BLaER1 (cell line): Measurements from ENCODE around the gene DMGDH.

Experiments used
- H3K27ac ChIP-seq: shearing (Covaris generic); formaldehyde crosslinking; 2 replicates; pipeline ENCODE4 v1.8.1; 2022
- H3K27me3 ChIP-seq: shearing (Covaris generic); formaldehyde crosslinking; 2 replicates; pipeline ENCODE4 v1.8.1; 2022
- H3K36me3 ChIP-seq: shearing (Covaris generic); formaldehyde crosslinking; 2 replicates; pipeline ENCODE4 v1.8.1; 2022
- H3K4me1 ChIP-seq: shearing (Covaris generic); formaldehyde crosslinking; 2 replicates; pipeline ENCODE4 v1.8.1; 2022
- H3K4me2 ChIP-seq: shearing (Covaris generic); formaldehyde crosslinking; 2 replicates; pipeline ENCODE4 v1.8.1; 2022
- H3K4me3 ChIP-seq: shearing (Covaris generic); formaldehyde crosslinking; 2 replicates; pipeline ENCODE4 v1.8.1; 2022
- H3K9ac ChIP-seq: shearing (Covaris generic); formaldehyde crosslinking; 2 replicates; pipeline ENCODE4 v1.8.1; 2022
- H3K9me3 ChIP-seq: shearing (Covaris generic); formaldehyde crosslinking; 2 replicates; pipeline ENCODE4 v1.8.1; 2022
- H4K20me1 ChIP-seq: shearing (Covaris generic); formaldehyde crosslinking; 2 replicates; pipeline ENCODE4 v1.8.1; 2022
- Cebpa-rat ChIP-seq: shearing (Covaris generic); IDR thresholded peaks from 2 replicates; pipeline ENCODE4 v1.8.1; 2022

DMGDH gene

GRCh38 chr5:79074641-79075040, 5.2 kb upstream of the DMGDH start:
- Histone ChIP-seq H3K4me3 (no peak overlapping the region), H3K4me2 (no peak overlapping the region), H3K4me1 (no peaks in the 10 kb centered on the region), H3K27me3 (no peaks in the 10 kb centered on the region), H4K20me1 (no peaks in the 10 kb centered on the region), H3K9me3 (peaks cover 12% of the 10 kb centered on the region), H3K27ac (no peak overlapping the region), H3K9ac (no peak overlapping the region), H3K36me3 (no peaks in the 10 kb centered on the region)
- no peak for TF ChIP-seq Cebpa-rat

DNA sequence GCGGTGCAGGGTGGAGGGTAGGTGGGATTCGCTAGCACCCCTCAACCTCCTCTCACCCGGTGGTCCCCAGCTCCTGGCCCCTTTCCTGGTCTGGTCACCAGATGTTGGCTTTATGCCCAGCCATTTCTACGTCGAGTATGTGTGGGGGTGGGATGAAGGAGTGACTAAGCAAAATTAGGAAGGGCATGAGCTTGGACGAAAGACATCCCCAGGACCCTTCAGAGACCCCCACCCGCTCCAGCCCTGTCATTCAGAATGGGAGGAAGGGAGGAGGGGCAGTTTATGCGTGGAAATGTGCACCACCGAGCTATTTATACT, 835 bp upstream of the DMGDH start:
- Histone ChIP-seq H3K27ac (no peak overlapping the region), H3K9ac (no peak overlapping the region), H3K4me3 (no peak overlapping the region)

DNA sequence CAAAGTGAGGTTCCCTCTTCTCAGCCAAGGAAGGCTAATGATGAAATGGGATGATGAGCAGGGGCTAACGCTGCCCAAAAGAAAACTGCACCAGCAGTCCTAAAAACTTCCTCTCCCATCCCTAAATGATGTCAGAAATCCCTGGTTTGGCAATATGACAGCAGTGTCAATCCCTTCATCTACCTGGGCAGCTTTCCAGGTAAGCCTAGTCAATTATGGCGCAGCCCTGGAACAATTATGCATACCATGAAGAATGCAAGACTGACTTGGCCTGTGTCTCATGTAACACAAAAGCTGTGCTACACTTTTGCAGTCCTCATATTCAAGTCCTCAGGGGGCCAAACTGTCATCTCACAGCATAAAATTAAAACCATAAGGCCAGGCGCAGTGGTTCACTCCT, 7.0 kb downstream of the DMGDH start:
- no peak for TF ChIP-seq Cebpa-rat
- no peaks in the 10 kb centered on the region for H3K27me3 ChIP-seq
- H3K27ac ChIP-seq, result no peak overlapping the region
- H3K9ac ChIP-seq, result no peak overlapping the region
- H3K4me1 ChIP-seq, result no peaks in the 10 kb centered on the region
- no peak overlapping the region for H3K4me3 ChIP-seq
- H3K9me3 ChIP-seq, result no peaks in the 10 kb centered on the region
- no peaks in the 10 kb centered on the region for H4K20me1 ChIP-seq
- no peaks in the 10 kb centered on the region for H3K36me3 ChIP-seq
- no peak overlapping the region for H3K4me2 ChIP-seq

More for the DNA sequence above, 835 bp upstream of the DMGDH start:
- no peak overlapping the region for H3K4me2 ChIP-seq
- H3K27me3 ChIP-seq, result no peaks in the 10 kb centered on the region
- TF ChIP-seq Cebpa-rat, result no peak
- peaks cover 18% of the 10 kb centered on the region for H3K9me3 ChIP-seq
- no peaks in the 10 kb centered on the region for H3K36me3 ChIP-seq
- H3K4me1 ChIP-seq, result no peaks in the 10 kb centered on the region
- no peaks in the 10 kb centered on the region for H4K20me1 ChIP-seq

- Histone ChIP-seq H4K20me1 (no peaks in the 10 kb centered on the region), H3K27me3 (no peaks in the 10 kb centered on the region), H3K4me3 (no peak overlapping the region), H3K4me1 (no peaks in the 10 kb centered on the region), H3K4me2 (no peak overlapping the region), H3K36me3 (no peaks in the 10 kb centered on the region), H3K9me3 (no peaks in the 10 kb centered on the region), H3K9ac (no peak overlapping the region), H3K27ac (no peak overlapping the region)
- no peak for TF ChIP-seq Cebpa-rat
Observed at GRCh38 chr5:79059674-79060073, 9.8 kb downstream of the DMGDH start.

- Histone ChIP-seq H3K4me3 (no peak overlapping the region), H3K9ac (no peak overlapping the region), H3K4me2 (no peak overlapping the region), H4K20me1 (no peaks in the 10 kb centered on the region), H3K9me3 (peaks cover 10% of the 10 kb centered on the region), H3K27ac (no peak overlapping the region), H3K27me3 (no peaks in the 10 kb centered on the region), H3K4me1 (no peaks in the 10 kb centered on the region), H3K36me3 (no peaks in the 10 kb centered on the region)
- no peak for TF ChIP-seq Cebpa-rat
Observed at GRCh38 chr5:79056847-79057246, 12.6 kb downstream of the DMGDH start.

GRCh38 chr5:79055017-79055416, 14.5 kb downstream of the DMGDH start:
- Histone ChIP-seq H3K9me3 (peaks cover 12% of the 10 kb centered on the region), H3K27me3 (no peaks in the 10 kb centered on the region), H4K20me1 (no peaks in the 10 kb centered on the region), H3K4me1 (no peaks in the 10 kb centered on the region), H3K4me3 (no peak overlapping the region), H3K9ac (no peak overlapping the region), H3K4me2 (no peak overlapping the region), H3K27ac (no peak overlapping the region), H3K36me3 (no peaks in the 10 kb centered on the region)
- no peak for TF ChIP-seq Cebpa-rat

- Histone ChIP-seq H4K20me1 (no peaks in the 10 kb centered on the region), H3K36me3 (no peaks in the 10 kb centered on the region), H3K27ac (no peak overlapping the region), H3K9me3 (peaks cover 12% of the 10 kb centered on the region), H3K4me3 (no peak overlapping the region), H3K4me2 (no peak overlapping the region), H3K27me3 (no peaks in the 10 kb centered on the region), H3K9ac (no peak overlapping the region), H3K4me1 (no peaks in the 10 kb centered on the region)
- no peak for TF ChIP-seq Cebpa-rat
Observed at GRCh38 chr5:79053321-79053720, 16.2 kb downstream of the DMGDH start.

- peaks cover 12% of the 10 kb centered on the region for H3K9me3 ChIP-seq
- no peak overlapping the region for H3K4me2 ChIP-seq
- no peak for TF ChIP-seq Cebpa-rat
- no peaks in the 10 kb centered on the region for H3K27me3 ChIP-seq
- no peak overlapping the region for H3K4me3 ChIP-seq
- H3K27ac ChIP-seq, result no peak overlapping the region
- H3K9ac ChIP-seq, result no peak overlapping the region
- H3K36me3 ChIP-seq, result no peaks in the 10 kb centered on the region
- H4K20me1 ChIP-seq, result no peaks in the 10 kb centered on the region
- H3K4me1 ChIP-seq, result no peaks in the 10 kb centered on the region
Observed at GRCh38 chr5:79050498-79050897, 19.0 kb downstream of the DMGDH start.

- H3K4me2 ChIP-seq, result no peak overlapping the region
- peaks cover 12% of the 10 kb centered on the region for H3K9me3 ChIP-seq
- no peaks in the 10 kb centered on the region for H3K27me3 ChIP-seq
- H3K4me1 ChIP-seq, result no peaks in the 10 kb centered on the region
- no peaks in the 10 kb centered on the region for H4K20me1 ChIP-seq
- TF ChIP-seq Cebpa-rat, result no peak
- no peak overlapping the region for H3K4me3 ChIP-seq
- no peak overlapping the region for H3K9ac ChIP-seq
- no peaks in the 10 kb centered on the region for H3K36me3 ChIP-seq
- no peak overlapping the region for H3K27ac ChIP-seq
Observed at GRCh38 chr5:79048437-79048836, 21.0 kb downstream of the DMGDH start.

DNA sequence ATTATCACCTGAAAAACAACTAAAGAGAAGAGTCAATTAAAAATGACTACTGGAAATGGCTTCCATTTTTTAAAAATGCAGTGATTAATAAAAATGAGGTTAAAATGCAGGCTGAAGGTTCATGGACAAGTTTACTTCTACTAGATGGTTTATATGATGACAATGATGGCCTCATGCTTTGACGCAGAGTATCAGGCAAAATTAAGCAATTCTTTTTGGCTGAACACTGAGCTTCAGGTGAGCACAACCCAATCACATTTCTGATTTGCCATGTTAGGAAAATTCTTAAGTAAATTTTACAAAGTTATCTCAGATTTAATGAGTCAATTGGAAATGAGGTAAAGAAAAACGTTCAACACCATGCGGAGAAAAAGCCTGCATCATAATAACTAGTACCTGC, 22.3 kb downstream of the DMGDH start:
- no peak for TF ChIP-seq Cebpa-rat
- Histone ChIP-seq H3K9me3 (peaks cover 5% of the 10 kb centered on the region), H4K20me1 (no peaks in the 10 kb centered on the region), H3K4me1 (no peaks in the 10 kb centered on the region), H3K27ac (no peak overlapping the region), H3K4me3 (no peak overlapping the region), H3K9ac (no peak overlapping the region), H3K4me2 (no peak overlapping the region), H3K36me3 (no peaks in the 10 kb centered on the region), H3K27me3 (no peaks in the 10 kb centered on the region)

- Histone ChIP-seq H3K4me1 (no peaks in the 10 kb centered on the region), H3K9ac (no peak overlapping the region), H3K36me3 (no peaks in the 10 kb centered on the region), H4K20me1 (no peaks in the 10 kb centered on the region), H3K27me3 (no peaks in the 10 kb centered on the region), H3K4me3 (no peak overlapping the region), H3K9me3 (no peaks in the 10 kb centered on the region), H3K27ac (no peak overlapping the region), H3K4me2 (no peak overlapping the region)
- no peak for TF ChIP-seq Cebpa-rat
Observed at GRCh38 chr5:79042188-79042587, 27.3 kb downstream of the DMGDH start.
